ENCODE results near the gene KLK6.
"Not testable (repeated sequence)": the region's sequence is repeated elsewhere in the genome, so short reads cannot be mapped to it uniquely, and the experiment has no call there.

Gene KLK6

GRCh38 chr19:50979758-50980157 is 10.4 kb upstream of the KLK6 start:
- Mint-ChIP-seq H3K4me3 (no peak overlapping the region), H3K9me3 (no peaks in the 10 kb centered on the region), H3K27ac (no peak overlapping the region), H3K36me3 (ENCODE audit: low read depth) (no peaks in the 10 kb centered on the region), H3K4me1 (ENCODE audit: low read depth) (no peaks in the 10 kb centered on the region), H3K27me3 (ENCODE audit: low read depth) (peaks cover 8% of the 10 kb centered on the region)
- no peak for DNase-seq (ENCODE audit: low spot score)

- peak overlapping the region; percentile 39 for H3K27ac Mint-ChIP-seq
- H3K4me1 Mint-ChIP-seq (ENCODE audit: low read depth) = no peaks in the 10 kb centered on the region
- no peaks in the 10 kb centered on the region for H3K36me3 Mint-ChIP-seq (ENCODE audit: low read depth)
- peaks cover 10% of the 10 kb centered on the region for H3K27me3 Mint-ChIP-seq (ENCODE audit: low read depth)
- no peaks in the 10 kb centered on the region for H3K9me3 Mint-ChIP-seq
- no peak overlapping the region for H3K4me3 Mint-ChIP-seq
- no peak for DNase-seq (ENCODE audit: low spot score)
Observed at GRCh38 chr19:50978772-50979390, 9.5 kb upstream of the KLK6 start.

GRCh38 chr19:50977626-50978025 is 8.2 kb upstream of the KLK6 start:
- H3K27me3 Mint-ChIP-seq (ENCODE audit: low read depth) = peaks cover 10% of the 10 kb centered on the region
- no peak overlapping the region for H3K4me3 Mint-ChIP-seq
- no peaks in the 10 kb centered on the region for H3K9me3 Mint-ChIP-seq
- no peaks in the 10 kb centered on the region for H3K4me1 Mint-ChIP-seq (ENCODE audit: low read depth)
- DNase-seq (ENCODE audit: low spot score) = no peak
- H3K36me3 Mint-ChIP-seq (ENCODE audit: low read depth) = no peaks in the 10 kb centered on the region
- H3K27ac Mint-ChIP-seq = no peak overlapping the region

- DNase-seq (ENCODE audit: low spot score) = no peak
- H3K27ac Mint-ChIP-seq = no peak overlapping the region
Observed at GRCh38 chr19:50975766-50976165, 6.4 kb upstream of the KLK6 start.

GRCh38 chr19:50974702-50975556 is 5.5 kb upstream of the KLK6 start:
- DNase-seq (ENCODE audit: low spot score) = no peak
- Mint-ChIP-seq H3K36me3 (ENCODE audit: low read depth) (no peaks in the 10 kb centered on the region), H3K9me3 (no peaks in the 10 kb centered on the region), H3K27ac (no peak overlapping the region), H3K27me3 (ENCODE audit: low read depth) (peaks cover 7% of the 10 kb centered on the region), H3K4me1 (ENCODE audit: low read depth) (no peaks in the 10 kb centered on the region), H3K4me3 (no peak overlapping the region)

More at GRCh38 chr19:50975766-50976165, 6.4 kb upstream of the KLK6 start:
- Mint-ChIP-seq H3K4me1 (ENCODE audit: low read depth) (no peaks in the 10 kb centered on the region), H3K27me3 (ENCODE audit: low read depth) (peaks cover 7% of the 10 kb centered on the region), H3K36me3 (ENCODE audit: low read depth) (no peaks in the 10 kb centered on the region), H3K9me3 (no peaks in the 10 kb centered on the region), H3K4me3 (no peak overlapping the region)

GRCh38 chr19:50972795-50973376 is 3.5 kb upstream of the KLK6 start:
- H3K27ac Mint-ChIP-seq = no peak overlapping the region
- no peaks in the 10 kb centered on the region for H3K4me1 Mint-ChIP-seq (ENCODE audit: low read depth)
- no peak overlapping the region for H3K4me3 Mint-ChIP-seq
- no peak for DNase-seq (ENCODE audit: low spot score)
- H3K9me3 Mint-ChIP-seq = no peaks in the 10 kb centered on the region
- peaks cover 4% of the 10 kb centered on the region for H3K27me3 Mint-ChIP-seq (ENCODE audit: low read depth)
- no peaks in the 10 kb centered on the region for H3K36me3 Mint-ChIP-seq (ENCODE audit: low read depth)

GRCh38 chr19:50969810-50970209 is 419 bp upstream of the KLK6 start:
- not testable (repeated sequence) for H3K27ac Mint-ChIP-seq; H3K4me3 Mint-ChIP-seq; H3K4me1 Mint-ChIP-seq (ENCODE audit: low read depth); DNase-seq (ENCODE audit: low spot score); H3K27me3 Mint-ChIP-seq (ENCODE audit: low read depth); H3K9me3 Mint-ChIP-seq; H3K36me3 Mint-ChIP-seq (ENCODE audit: low read depth)

- H3K27ac Mint-ChIP-seq = no peak overlapping the region
- no peak overlapping the region for H3K4me3 Mint-ChIP-seq
- H3K27me3 Mint-ChIP-seq (ENCODE audit: low read depth) = no peaks in the 10 kb centered on the region
- no peaks in the 10 kb centered on the region for H3K36me3 Mint-ChIP-seq (ENCODE audit: low read depth)
- no peak for DNase-seq (ENCODE audit: low spot score)
- no peaks in the 10 kb centered on the region for H3K9me3 Mint-ChIP-seq
- no peaks in the 10 kb centered on the region for H3K4me1 Mint-ChIP-seq (ENCODE audit: low read depth)
Observed at GRCh38 chr19:50968716-50969412, 527 bp downstream of the KLK6 start.

GRCh38 chr19:50967929-50968715 is 1.3 kb downstream of the KLK6 start:
- no peak overlapping the region for H3K4me3 Mint-ChIP-seq
- no peaks in the 10 kb centered on the region for H3K36me3 Mint-ChIP-seq (ENCODE audit: low read depth)
- H3K27me3 Mint-ChIP-seq (ENCODE audit: low read depth) = no peaks in the 10 kb centered on the region
- no peaks in the 10 kb centered on the region for H3K4me1 Mint-ChIP-seq (ENCODE audit: low read depth)
- no peak overlapping the region for H3K27ac Mint-ChIP-seq
- no peak for DNase-seq (ENCODE audit: low spot score)
- H3K9me3 Mint-ChIP-seq = no peaks in the 10 kb centered on the region

GRCh38 chr19:50964266-50964665 is 5.1 kb downstream of the KLK6 start:
- Mint-ChIP-seq H3K36me3 (ENCODE audit: low read depth) (no peaks in the 10 kb centered on the region), H3K27me3 (ENCODE audit: low read depth) (no peaks in the 10 kb centered on the region), H3K4me3 (no peak overlapping the region), H3K27ac (no peak overlapping the region), H3K9me3 (no peaks in the 10 kb centered on the region), H3K4me1 (ENCODE audit: low read depth) (no peaks in the 10 kb centered on the region)
- DNase-seq (ENCODE audit: low spot score) = no peak

GRCh38 chr19:50963381-50963780 is 6.0 kb downstream of the KLK6 start:
- DNase-seq (ENCODE audit: low spot score) = no peak
- Mint-ChIP-seq H3K9me3 (no peaks in the 10 kb centered on the region), H3K36me3 (ENCODE audit: low read depth) (no peaks in the 10 kb centered on the region), H3K27me3 (ENCODE audit: low read depth) (no peaks in the 10 kb centered on the region), H3K4me3 (no peak overlapping the region), H3K27ac (no peak overlapping the region), H3K4me1 (ENCODE audit: low read depth) (no peaks in the 10 kb centered on the region)

- no peaks in the 10 kb centered on the region for H3K9me3 Mint-ChIP-seq
- no peak overlapping the region for H3K4me3 Mint-ChIP-seq
- H3K4me1 Mint-ChIP-seq (ENCODE audit: low read depth) = no peaks in the 10 kb centered on the region
- H3K27me3 Mint-ChIP-seq (ENCODE audit: low read depth) = no peaks in the 10 kb centered on the region
- DNase-seq (ENCODE audit: low spot score) = no peak
- H3K36me3 Mint-ChIP-seq (ENCODE audit: low read depth) = no peaks in the 10 kb centered on the region
- no peak overlapping the region for H3K27ac Mint-ChIP-seq
Observed at GRCh38 chr19:50962245-50962644, 7.1 kb downstream of the KLK6 start.

- H3K4me3 Mint-ChIP-seq = no peak overlapping the region
- H3K36me3 Mint-ChIP-seq (ENCODE audit: low read depth) = no peaks in the 10 kb centered on the region
- H3K27ac Mint-ChIP-seq = no peak overlapping the region
- no peaks in the 10 kb centered on the region for H3K9me3 Mint-ChIP-seq
- no peaks in the 10 kb centered on the region for H3K27me3 Mint-ChIP-seq (ENCODE audit: low read depth)
- no peaks in the 10 kb centered on the region for H3K4me1 Mint-ChIP-seq (ENCODE audit: low read depth)
- no peak for DNase-seq (ENCODE audit: low spot score)
Observed at GRCh38 chr19:50959731-50960500, 9.5 kb downstream of the KLK6 start.
